Measurements from ENCODE around the gene PPP1R9B. TPM values are rescaled to one million over a fixed set of nuclear protein-coding genes. Genes with fewer than 3 reads are reported as not detected.

Gene PPP1R9B
- total and polyA plus RNA-seq, 4 donors = 0.90 to 26.1 (median 7.1) TPM

DNA sequence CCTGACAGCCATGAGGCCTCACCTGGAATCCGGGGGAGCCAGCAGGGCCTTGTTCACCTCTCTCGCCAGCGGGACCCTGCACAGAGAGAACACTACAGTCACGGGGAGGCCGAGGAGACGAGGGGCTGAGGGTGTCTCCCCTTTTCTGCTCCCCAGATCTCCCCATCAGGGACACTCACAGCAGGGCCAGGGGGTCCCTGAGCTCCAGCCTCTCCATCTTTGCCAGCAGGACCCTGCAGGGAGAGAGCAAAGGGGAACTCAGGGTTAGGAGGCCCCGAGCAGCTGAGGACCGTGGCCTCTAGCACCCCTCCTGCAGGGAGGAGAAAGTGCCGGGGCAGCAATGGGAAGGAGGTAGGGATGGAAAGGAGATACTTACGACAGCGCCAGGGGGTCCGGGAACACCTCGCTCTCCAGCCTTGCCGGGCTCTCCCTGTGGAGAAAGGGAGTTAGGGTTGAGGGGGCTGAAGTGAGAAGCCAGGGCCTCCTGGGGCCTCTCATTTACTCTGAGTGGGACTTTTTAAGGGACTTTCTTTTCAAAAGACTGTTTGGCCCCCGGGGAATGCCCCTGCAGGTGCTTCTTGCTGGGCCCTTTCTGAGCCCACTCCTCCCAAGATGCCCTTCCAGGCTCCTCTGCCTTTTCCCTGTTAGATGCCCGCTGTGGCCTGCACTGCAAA is 42.3 kb upstream of the PPP1R9B start (continued):
- TF ChIP-seq, protein P1, sequence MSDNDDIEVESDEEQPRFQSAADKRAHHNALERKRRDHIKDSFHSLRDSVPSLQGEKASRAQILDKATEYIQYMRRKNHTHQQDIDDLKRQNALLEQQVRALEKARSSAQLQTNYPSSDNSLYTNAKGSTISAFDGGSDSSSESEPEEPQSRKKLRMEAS (IDR thresholded peaks at IDR 0.05) = no peak
- TF ChIP-seq YY1 (IDR thresholded peaks at IDR 0.05) = no peak
- no peak for TF ChIP-seq EGR1 (IDR thresholded peaks at IDR 0.05; ENCODE audit: low read depth in 2 of 2)
- TF ChIP-seq FOXA1 (IDR thresholded peaks at IDR 0.05) = no peak
- TF ChIP-seq HNF4A (conservative IDR thresholded peaks at IDR 0.05) = no peak
- TF ChIP-seq NR2F2 (IDR thresholded peaks at IDR 0.05) = no peak
- TF ChIP-seq, protein P2, sequence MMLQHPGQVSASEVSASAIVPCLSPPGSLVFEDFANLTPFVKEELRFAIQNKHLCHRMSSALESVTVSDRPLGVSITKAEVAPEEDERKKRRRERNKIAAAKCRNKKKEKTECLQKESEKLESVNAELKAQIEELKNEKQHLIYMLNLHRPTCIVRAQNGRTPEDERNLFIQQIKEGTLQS (IDR thresholded peaks at IDR 0.05) = no peak

DNA sequence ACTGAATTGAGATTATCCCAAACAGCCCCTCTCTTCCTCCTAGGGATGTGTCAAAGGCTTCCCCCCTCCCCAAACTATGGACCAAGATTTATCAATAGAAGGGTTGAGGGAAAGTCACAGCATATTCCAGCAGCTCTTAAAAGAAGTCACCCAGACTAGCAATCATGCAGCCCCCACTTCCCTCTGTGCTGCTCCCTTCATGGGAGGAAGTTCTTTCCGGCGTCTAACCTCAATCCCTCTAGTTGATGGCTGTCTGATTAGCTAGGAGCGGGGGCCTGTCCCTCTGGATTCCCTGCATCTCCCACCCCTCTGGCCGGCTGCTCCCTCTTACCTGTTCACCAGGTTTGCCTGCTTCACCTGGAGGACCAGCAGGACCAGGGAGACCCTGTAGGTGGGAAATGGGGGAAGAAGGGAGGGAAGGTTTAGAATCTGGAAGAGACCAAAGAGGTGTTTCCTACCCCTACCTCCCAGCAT is 41.7 kb upstream of the PPP1R9B start:
- Histone ChIP-seq H3K9ac (ENCODE audit: low read depth in 1 of 2, low read length in 2 of 2) (no peak overlapping the region), H3K27me3 (ENCODE audit: control insufficient read depth in 4 of 4, insufficient read depth in 4 of 4, low read length in 3 of 4) (no peaks in the 10 kb centered on the region), H3K9me3 (ENCODE audit: control insufficient read depth in 4 of 4, low read length in 3 of 4) (no peaks in the 10 kb centered on the region), H3K36me3 (ENCODE audit: control insufficient read depth in 4 of 4, insufficient read depth in 3 of 4, low read depth in 1 of 4, low read length in 3 of 4) (peaks cover 0 to 2% (median 0%) of the 10 kb centered on the region in 4 donors), H3K4me1 (ENCODE audit: control insufficient read depth in 4 of 4, insufficient read depth in 4 of 4, low read length in 3 of 4) (no peaks in the 10 kb centered on the region), H3K4me3 (ENCODE audit: low read depth in 1 of 3, low read length in 3 of 3) (no peak overlapping the region), H3K27ac (ENCODE audit: low read depth in 1 of 2, low read length in 2 of 2) (no peak overlapping the region)
- 86% methylated on average over 4 of the region's 4 CpGs for WGBS
- no peak for DNase-seq (ENCODE audit: low spot score)
- no peak for TF ChIP-seq NR2F2 (IDR thresholded peaks at IDR 0.05)
- no peak for TF ChIP-seq JUND (IDR thresholded peaks at IDR 0.05)
- TF ChIP-seq, protein P3, sequence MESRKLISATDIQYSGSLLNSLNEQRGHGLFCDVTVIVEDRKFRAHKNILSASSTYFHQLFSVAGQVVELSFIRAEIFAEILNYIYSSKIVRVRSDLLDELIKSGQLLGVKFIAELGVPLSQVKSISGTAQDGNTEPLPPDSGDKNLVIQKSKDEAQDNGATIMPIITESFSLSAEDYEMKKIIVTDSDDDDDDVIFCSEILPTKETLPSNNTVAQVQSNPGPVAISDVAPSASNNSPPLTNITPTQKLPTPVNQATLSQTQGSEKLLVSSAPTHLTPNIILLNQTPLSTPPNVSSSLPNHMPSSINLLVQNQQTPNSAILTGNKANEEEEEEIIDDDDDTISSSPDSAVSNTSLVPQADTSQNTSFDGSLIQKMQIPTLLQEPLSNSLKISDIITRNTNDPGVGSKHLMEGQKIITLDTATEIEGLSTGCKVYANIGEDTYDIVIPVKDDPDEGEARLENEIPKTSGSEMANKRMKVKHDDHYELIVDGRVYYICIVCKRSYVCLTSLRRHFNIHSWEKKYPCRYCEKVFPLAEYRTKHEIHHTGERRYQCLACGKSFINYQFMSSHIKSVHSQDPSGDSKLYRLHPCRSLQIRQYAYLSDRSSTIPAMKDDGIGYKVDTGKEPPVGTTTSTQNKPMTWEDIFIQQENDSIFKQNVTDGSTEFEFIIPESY (IDR thresholded peaks at IDR 0.05) = no peak
- no peak for TF ChIP-seq TAF1 (conservative IDR thresholded peaks at IDR 0.05)
- TF ChIP-seq GABPA (IDR thresholded peaks at IDR 0.05 in 1 of 2, conservative IDR thresholded peaks at IDR 0.05 in 1 of 2) = no peak

DNA sequence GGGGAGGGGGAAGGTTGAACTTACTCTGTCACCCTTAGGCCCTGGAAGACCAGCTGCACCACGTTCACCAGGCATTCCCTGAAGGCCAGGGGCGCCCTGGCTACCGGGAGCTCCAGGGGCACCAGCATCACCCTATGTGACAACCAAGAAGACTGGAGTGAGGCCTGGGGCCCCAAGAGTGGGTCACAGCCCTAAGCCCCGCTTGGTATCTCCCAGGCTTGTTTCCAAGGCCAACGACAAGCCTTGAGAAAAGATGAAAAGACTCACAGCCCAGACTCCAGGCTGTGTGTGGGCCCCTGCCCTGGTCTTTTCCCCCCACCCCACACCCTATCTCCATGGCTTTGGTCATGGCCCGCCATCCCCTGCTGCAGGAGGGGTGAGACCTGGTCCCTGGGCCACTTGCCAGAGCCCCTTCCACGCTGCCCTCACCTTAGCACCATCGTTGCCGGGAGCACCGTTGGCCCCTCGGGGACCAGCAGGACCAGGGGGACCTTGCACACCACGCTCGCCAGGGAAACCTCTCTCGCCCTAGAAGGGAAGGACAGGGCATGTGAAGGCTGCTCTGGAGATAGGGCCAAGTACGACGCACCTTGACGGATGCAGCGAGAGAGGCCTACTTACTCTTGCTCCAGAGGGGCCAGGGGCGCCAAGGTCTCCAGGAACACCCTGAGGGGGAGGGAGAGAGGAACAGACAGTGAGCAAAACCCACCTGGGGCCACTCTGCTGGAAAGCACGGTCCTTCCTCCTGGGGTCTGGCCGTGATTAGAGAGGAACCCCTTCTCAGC is 41.1 kb upstream of the PPP1R9B start:
- H3K4me1 ChIP-seq (ENCODE audit: control insufficient read depth in 4 of 4, insufficient read depth in 4 of 4, low read length in 3 of 4) = no peaks in the 10 kb centered on the region
- no peak overlapping the region for H3K4me3 ChIP-seq (ENCODE audit: low read depth in 1 of 3, low read length in 3 of 3)
- no peak for DNase-seq (ENCODE audit: low spot score)
- 79% methylated on average over 21 of the region's 21 CpGs for WGBS
- H3K9me3 ChIP-seq (ENCODE audit: control insufficient read depth in 4 of 4, low read length in 3 of 4) = no peaks in the 10 kb centered on the region
- no peaks in the 10 kb centered on the region for H3K27me3 ChIP-seq (ENCODE audit: control insufficient read depth in 4 of 4, insufficient read depth in 4 of 4, low read length in 3 of 4)
- H3K27ac ChIP-seq (ENCODE audit: low read depth in 1 of 2, low read length in 2 of 2) = no peak overlapping the region
- H3K36me3 ChIP-seq (ENCODE audit: control insufficient read depth in 4 of 4, insufficient read depth in 3 of 4, low read depth in 1 of 4, low read length in 3 of 4) = peaks cover 0 to 2% (median 0%) of the 10 kb centered on the region in 4 donors
- TF ChIP-seq RAD21 (IDR thresholded peaks at IDR 0.05) (no peak), TAF1 (conservative IDR thresholded peaks at IDR 0.05) (no peak), JUND (IDR thresholded peaks at IDR 0.05) (no peak), YY1 (IDR thresholded peaks at IDR 0.05) (no peak), FOXA1 (IDR thresholded peaks at IDR 0.05) (no peak), HNF4A (conservative IDR thresholded peaks at IDR 0.05) (no peak), FOXA2 (IDR thresholded peaks at IDR 0.05) (no peak), SP1 (IDR thresholded peaks at IDR 0.05) (no peak), RXRA (IDR thresholded peaks at IDR 0.05) (no peak), GABPA (IDR thresholded peaks at IDR 0.05 in 1 of 2, conservative IDR thresholded peaks at IDR 0.05 in 1 of 2) (no peak), NR2F2 (IDR thresholded peaks at IDR 0.05) (no peak)
- TF ChIP-seq, protein P1 (IDR thresholded peaks at IDR 0.05) = no peak
- TF ChIP-seq, protein P2 (IDR thresholded peaks at IDR 0.05) = no peak
- TF ChIP-seq, protein P3 (IDR thresholded peaks at IDR 0.05) = no peak
- TF ChIP-seq, protein P4, sequence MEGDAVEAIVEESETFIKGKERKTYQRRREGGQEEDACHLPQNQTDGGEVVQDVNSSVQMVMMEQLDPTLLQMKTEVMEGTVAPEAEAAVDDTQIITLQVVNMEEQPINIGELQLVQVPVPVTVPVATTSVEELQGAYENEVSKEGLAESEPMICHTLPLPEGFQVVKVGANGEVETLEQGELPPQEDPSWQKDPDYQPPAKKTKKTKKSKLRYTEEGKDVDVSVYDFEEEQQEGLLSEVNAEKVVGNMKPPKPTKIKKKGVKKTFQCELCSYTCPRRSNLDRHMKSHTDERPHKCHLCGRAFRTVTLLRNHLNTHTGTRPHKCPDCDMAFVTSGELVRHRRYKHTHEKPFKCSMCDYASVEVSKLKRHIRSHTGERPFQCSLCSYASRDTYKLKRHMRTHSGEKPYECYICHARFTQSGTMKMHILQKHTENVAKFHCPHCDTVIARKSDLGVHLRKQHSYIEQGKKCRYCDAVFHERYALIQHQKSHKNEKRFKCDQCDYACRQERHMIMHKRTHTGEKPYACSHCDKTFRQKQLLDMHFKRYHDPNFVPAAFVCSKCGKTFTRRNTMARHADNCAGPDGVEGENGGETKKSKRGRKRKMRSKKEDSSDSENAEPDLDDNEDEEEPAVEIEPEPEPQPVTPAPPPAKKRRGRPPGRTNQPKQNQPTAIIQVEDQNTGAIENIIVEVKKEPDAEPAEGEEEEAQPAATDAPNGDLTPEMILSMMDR (IDR thresholded peaks at IDR 0.05; ENCODE audit: low read depth, low read length, missing input control) = no peak
- H3K9ac ChIP-seq (ENCODE audit: low read depth in 1 of 2, low read length in 2 of 2) = no peak overlapping the region

Measured in liver (tissue), 9 donors.